ENCODE measurements around the gene PFDN6. TPM values are rescaled to one million over a fixed set of nuclear protein-coding genes. Genes with fewer than 3 reads are reported as not detected.

PFDN6 gene
- total and polyA plus RNA-seq, 2 of the 13 experiments (the other 11 are each of a cell fraction or from before 2014, with no cell fraction given), result 75.5 to 87.0 TPM

DNA sequence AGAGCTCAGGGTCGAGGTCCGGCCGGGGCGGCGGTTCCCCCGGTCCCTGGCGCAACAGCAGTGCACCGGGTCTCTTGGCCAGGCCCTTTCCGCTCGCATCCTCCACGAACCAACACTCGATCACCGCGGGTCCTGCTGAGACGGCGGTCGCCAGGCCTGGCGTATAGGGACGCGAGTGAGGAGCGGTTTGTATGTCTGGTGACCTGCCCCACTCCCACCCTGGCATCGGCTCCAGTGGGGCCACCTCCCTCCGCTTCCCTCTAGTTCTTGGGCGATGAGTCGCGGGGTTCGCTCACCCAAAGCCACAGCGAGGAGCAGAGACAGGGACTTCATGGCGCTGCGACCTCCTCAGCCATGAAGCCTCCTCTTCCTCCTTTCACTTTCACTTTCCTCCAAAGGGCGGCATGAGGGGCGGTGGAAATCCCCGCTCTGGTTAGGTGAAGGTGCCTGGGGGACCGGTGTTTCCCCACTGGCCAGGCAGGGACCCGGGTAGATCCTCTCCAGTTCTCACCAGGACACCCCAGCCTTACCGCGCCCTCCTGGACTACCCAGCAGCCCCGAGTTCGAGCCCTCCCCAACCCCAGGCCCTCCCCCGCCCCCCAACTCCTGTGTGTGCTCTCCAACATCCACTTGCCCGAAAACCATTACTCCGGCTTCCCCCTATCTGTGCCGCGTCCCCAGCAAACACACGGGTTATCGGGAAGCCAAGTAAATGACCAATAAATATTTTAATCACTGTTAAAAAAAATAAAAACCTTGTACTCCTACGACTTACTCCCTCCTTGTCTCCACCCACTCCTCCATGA lies 24.5 kb downstream of the PFDN6 start, which contains the start of gene TAPBP (continued):
- TF ChIP-seq CENPT (CRISPR knock-in tag; IDR thresholded peaks at IDR 0.05; ENCODE audit: low read depth) (0 out of 2 replicates have a peak, but pooled peaks have one; percentile 78), REL (CRISPR knock-in tag; conservative IDR thresholded peaks at IDR 0.05) (peak; percentile 79; the same call in 1 of the 2 replicates), ZNF451 (CRISPR knock-in tag; IDR thresholded peaks at IDR 0.05) (peak; percentile 51; the same call in 1 of the 2 replicates), WIZ (CRISPR knock-in tag; IDR thresholded peaks at IDR 0.05) (0 out of 2 replicates have a peak, but pooled peaks have one; percentile 63), ZC3H4 (CRISPR knock-in tag; IDR thresholded peaks at IDR 0.05; ENCODE audit: borderline replicate concordance) (peak; percentile 76; the same call in 1 of the 2 replicates), SRY (CRISPR knock-in tag; IDR thresholded peaks at IDR 0.05) (peak; percentile 39), GABPB1 (CRISPR knock-in tag; IDR thresholded peaks at IDR 0.05) (peak; percentile 67; the same call in 1 of the 2 replicates)

DNA sequence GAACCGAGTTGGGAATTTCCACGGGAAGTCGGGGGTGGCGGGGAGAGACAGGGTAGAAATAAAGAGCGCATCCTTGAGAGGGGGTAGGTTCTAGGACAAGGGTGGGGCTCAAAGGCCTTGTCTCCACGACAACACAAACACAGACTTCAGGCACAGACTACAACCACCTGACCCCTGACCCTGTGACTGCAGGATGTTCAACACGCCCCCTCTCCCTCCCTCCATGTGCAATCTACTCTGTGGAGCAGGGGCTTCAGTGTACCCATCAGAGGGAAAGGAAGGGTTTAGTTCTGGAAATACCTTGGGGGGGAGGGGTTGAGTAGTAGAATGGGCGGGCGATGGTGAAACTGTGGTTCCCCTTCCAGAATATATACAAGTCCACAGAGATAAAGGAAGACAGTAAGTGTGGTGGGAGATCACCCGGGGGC lies 25.1 kb downstream of the PFDN6 start:
- ChIA-PET POLR2A (no interaction called here), CTCF (ENCODE audit: low intra/inter-chr PET ratio, low total read pairs) (no interaction called here)
- H3K4me1 ChIP-seq (ENCODE audit: insufficient read depth, low read length), result peaks cover 38% of the 10 kb centered on the region
- peaks cover 4 to 11% of the 10 kb centered on the region in 2 experiments for H3K36me3 ChIP-seq (replicated peaks in 1 of 2; ENCODE audit: control insufficient read depth in 1 of 2, insufficient read depth in 2 of 2, low read length in 2 of 2)
- H3K27me3 ChIP-seq (ENCODE audit: control insufficient read depth in 1 of 2, insufficient read depth in 2 of 2, low read length in 2 of 2), result no peaks in the 10 kb centered on the region; a peak in 1 of 5 replicates
- intact Hi-C loops (cut with micrococcal nuclease; ENCODE audit: unreplicated experiment) (loop anchor here (5.0 kb wide), 1 partner anchor 42 kb away; the partner anchor contains the start of genes RPS18 and VPS52), in situ Hi-C loops (cut with HindIII; ENCODE audit: extremely low pct_ligation_motif_present, low pct_unique_long_range_greater_than_20kb) (no loop called here)
- H3K4me3 ChIP-seq (replicated peaks in 1 of 3; ENCODE audit: insufficient read depth in 1 of 3, low read depth in 2 of 3, low read length in 3 of 3), result peak overlapping the region; percentile 92 to 98 (median 98)
- H3K4me2 ChIP-seq (ENCODE audit: low read depth, low read length), result peak overlapping the region; percentile 94
- BruUV-seq (replicated peaks), result no TSS peak
- peak overlapping the region; percentile 83 for H3K27ac ChIP-seq (ENCODE audit: extremely low read length, insufficient read depth, low read length)
- H3K9ac ChIP-seq (ENCODE audit: insufficient read depth, low read depth, low read length), result peak overlapping the region; percentile 92
- H4K20me1 ChIP-seq (ENCODE audit: insufficient read depth, low read length), result peaks cover 3% of the 10 kb centered on the region; the same call in 1 of the 2 replicates
- peaks cover 20% of the 10 kb centered on the region for H3K79me2 ChIP-seq (ENCODE audit: insufficient read depth, low read length)
- DNase-seq (ENCODE audit: low spot score), result peak; percentile 80
- WGBS (ENCODE audit: low lambda C conversion rate), result 26% methylated on average over 10 of the region's 10 CpGs
- ATAC-seq, result peak; percentile 30
- H2AFZ ChIP-seq (ENCODE audit: low read length), result no peak overlapping the region
- H3K9me3 ChIP-seq (ENCODE audit: low read length), result no peaks in the 10 kb centered on the region
- peak; percentile 77 for FAIRE-seq
- TF ChIP-seq YEATS2 (CRISPR knock-in tag; IDR thresholded peaks at IDR 0.05; ENCODE audit: borderline replicate concordance) (peak; percentile 26; the same call in 1 of the 2 replicates), CREB1 (IDR thresholded peaks at IDR 0.05) (no peak), CREB1 (CRISPR knock-in tag; IDR thresholded peaks at IDR 0.05) (0 out of 2 replicates have a peak, but pooled peaks have one; percentile 26), SAP130 (CRISPR knock-in tag; IDR thresholded peaks at IDR 0.05; ENCODE audit: low read depth) (peak; percentile 82), ZNF550 (CRISPR knock-in tag; IDR thresholded peaks at IDR 0.05; ENCODE audit: borderline replicate concordance) (no peak), NCOA5 (CRISPR knock-in tag; IDR thresholded peaks at IDR 0.05) (no peak), NR2F2 (IDR thresholded peaks at IDR 0.05; ENCODE audit: borderline replicate concordance, low read depth) (peak; percentile 71; the same call in 1 of the 2 replicates), DNMT3B (CRISPR knock-in tag; conservative IDR thresholded peaks at IDR 0.05) (0 out of 2 replicates have a peak, but pooled peaks have one; percentile 38), SKI (IDR thresholded peaks at IDR 0.05; ENCODE audit: partially characterized antibody) (peak; percentile 69), ZNF367 (CRISPR knock-in tag; IDR thresholded peaks at IDR 0.05; ENCODE audit: borderline replicate concordance) (no peak), SSRP1 (CRISPR knock-in tag; IDR thresholded peaks at IDR 0.05) (no peak; the same call in 1 of the 2 replicates), ZNF780A (CRISPR knock-in tag; IDR thresholded peaks at IDR 0.05) (no peak), EP300 (IDR thresholded peaks at IDR 0.05; ENCODE audit: low read depth in 2 of 2, low read length in 2 of 2) (no peak), EP300 (CRISPR knock-in tag; IDR thresholded peaks at IDR 0.05; ENCODE audit: borderline replicate concordance) (0 out of 2 replicates have a peak, but pooled peaks have one; percentile 23)
- TF ChIP-seq, protein P1, sequence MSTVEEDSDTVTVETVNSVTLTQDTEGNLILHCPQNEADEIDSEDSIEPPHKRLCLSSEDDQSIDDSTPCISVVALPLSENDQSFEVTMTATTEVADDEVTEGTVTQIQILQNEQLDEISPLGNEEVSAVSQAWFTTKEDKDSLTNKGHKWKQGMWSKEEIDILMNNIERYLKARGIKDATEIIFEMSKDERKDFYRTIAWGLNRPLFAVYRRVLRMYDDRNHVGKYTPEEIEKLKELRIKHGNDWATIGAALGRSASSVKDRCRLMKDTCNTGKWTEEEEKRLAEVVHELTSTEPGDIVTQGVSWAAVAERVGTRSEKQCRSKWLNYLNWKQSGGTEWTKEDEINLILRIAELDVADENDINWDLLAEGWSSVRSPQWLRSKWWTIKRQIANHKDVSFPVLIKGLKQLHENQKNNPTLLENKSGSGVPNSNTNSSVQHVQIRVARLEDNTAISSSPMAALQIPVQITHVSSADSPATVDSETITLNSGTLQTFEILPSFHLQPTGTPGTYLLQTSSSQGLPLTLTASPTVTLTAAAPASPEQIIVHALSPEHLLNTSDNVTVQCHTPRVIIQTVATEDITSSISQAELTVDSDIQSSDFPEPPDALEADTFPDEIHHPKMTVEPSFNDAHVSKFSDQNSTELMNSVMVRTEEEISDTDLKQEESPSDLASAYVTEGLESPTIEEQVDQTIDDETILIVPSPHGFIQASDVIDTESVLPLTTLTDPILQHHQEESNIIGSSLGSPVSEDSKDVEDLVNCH (CRISPR knock-in tag; IDR thresholded peaks at IDR 0.05), result no peak
